AG09319 (cell line): ENCODE measurements around the gene GSKIP.

Experiments used
- DNase-seq: peaks from one replicate; pipeline ENCODE4 v3.0.0-alpha.2; 2010; ENCODE audit warnings: low read depth; ENCODE audit errors: extremely low read depth
- TF ChIP-seq, protein P1 (sequence below): IDR thresholded peaks from 2 replicates; pipeline ENCODE4 v1.5.1; 2011; ENCODE audit warnings: low read depth, mild to moderate bottlenecking, inconsistent platforms, low read length, moderate library complexity

The GSKIP gene

DNA sequence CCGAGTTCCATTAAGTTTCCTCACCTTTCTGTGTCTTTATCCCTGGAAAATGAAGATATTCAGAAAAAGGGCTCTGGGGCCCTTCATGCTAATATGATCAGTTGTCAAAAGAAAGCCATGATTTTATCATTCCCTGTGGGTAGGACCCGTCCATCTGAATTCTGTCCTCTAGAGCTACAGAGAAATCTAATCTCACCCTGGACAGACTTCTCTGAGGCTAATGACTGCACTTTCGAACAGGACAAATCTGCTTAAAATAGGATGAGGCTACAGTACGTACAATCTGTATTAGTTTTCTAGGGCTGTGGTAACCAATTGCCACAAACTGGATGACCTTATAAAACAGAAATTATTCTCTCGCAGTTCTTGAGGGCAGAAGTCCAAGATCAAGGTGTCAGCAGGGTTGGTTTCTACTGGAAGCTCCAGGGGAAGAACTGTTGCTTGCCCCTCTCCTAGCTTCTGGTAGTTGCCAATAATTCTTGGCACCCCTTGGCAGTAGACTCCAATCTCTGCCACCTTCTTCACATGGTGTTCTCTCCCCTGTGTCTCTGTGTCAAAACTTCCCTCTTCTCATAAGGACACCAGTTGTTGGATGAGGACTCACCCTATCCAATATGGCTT is 29.9 kb downstream of the GSKIP start:
- TF ChIP-seq, protein P1, sequence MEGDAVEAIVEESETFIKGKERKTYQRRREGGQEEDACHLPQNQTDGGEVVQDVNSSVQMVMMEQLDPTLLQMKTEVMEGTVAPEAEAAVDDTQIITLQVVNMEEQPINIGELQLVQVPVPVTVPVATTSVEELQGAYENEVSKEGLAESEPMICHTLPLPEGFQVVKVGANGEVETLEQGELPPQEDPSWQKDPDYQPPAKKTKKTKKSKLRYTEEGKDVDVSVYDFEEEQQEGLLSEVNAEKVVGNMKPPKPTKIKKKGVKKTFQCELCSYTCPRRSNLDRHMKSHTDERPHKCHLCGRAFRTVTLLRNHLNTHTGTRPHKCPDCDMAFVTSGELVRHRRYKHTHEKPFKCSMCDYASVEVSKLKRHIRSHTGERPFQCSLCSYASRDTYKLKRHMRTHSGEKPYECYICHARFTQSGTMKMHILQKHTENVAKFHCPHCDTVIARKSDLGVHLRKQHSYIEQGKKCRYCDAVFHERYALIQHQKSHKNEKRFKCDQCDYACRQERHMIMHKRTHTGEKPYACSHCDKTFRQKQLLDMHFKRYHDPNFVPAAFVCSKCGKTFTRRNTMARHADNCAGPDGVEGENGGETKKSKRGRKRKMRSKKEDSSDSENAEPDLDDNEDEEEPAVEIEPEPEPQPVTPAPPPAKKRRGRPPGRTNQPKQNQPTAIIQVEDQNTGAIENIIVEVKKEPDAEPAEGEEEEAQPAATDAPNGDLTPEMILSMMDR = no peak
- DNase-seq = no peak

DNA sequence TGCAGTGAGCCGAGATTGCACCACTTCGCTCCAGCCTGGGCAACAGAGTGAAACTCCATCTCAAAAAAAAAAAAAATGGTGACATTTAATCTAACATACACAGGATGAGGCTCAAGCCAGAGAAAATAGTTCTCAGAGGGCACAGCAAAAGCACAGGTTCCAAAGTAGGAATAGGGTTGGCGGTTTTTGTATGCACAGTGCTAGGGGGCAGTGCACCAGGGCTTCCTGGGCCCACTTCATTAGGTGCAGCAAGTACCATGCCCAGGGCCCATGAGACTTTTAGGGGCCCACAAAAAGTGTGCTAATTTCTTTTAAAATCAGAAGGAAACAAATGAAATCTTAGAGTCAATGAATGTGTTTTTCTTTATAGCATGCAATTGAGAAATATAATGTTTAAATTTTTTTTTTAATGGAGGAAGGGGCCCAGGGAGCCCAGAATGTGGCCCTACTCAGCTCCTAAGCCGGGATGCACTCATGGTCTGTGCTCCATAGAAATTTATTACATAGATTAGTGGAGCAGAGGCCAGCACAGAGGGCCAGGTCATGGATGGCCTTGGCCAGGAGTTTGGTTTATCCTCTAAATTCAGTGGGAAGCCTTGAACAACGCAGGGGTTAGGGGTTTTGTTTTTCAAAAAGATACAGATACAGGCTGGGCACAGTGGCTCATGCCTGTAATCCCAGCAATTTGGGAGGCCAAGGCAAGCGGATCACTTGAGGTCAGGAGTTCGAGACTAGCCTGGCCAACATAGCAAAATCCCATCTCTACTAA is 30.9 kb downstream of the GSKIP start:
- TF ChIP-seq, protein P1 = no peak
- no peak for DNase-seq

DNA sequence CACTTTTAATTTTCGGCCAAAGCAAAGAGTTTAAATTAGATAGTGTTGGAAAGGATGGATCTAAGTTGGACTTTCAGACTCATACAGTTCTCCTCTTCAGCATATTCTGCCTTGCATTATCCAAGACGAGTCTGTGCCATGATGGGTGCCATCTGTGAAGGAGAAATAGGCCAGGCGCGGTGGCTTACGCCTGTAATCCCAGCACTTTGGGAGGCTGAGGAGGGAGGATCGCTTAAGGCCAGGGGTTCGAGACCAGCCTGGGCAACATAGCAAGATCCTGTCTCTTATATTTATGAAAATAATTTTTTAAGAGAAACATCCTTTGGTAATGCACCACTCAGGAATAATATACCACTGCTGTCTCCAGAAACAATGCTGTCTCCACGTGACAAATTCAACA is 35.1 kb downstream of the GSKIP start:
- TF ChIP-seq, protein P1 = no peak
- DNase-seq = no peak

DNA sequence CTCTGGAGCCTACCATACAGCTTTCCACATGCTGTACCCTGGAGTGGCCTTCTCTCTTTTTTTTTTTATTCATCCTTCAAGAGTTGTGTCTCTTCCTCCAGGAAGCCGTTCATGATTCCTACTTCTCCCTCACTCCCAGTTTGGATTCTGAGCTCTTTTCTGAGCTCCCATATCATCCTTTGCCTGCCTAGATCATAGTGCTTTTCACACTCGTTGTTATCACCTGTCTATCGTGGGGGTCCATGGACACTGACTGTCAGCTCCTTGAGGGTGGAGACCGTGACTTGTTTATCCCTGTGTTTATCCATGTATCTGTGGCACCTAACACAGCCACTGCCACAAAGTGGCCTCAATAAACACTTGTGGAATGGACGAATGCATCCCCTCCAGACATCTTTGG is 35.6 kb downstream of the GSKIP start:
- no peak for DNase-seq
- TF ChIP-seq, protein P1 = no peak

DNA sequence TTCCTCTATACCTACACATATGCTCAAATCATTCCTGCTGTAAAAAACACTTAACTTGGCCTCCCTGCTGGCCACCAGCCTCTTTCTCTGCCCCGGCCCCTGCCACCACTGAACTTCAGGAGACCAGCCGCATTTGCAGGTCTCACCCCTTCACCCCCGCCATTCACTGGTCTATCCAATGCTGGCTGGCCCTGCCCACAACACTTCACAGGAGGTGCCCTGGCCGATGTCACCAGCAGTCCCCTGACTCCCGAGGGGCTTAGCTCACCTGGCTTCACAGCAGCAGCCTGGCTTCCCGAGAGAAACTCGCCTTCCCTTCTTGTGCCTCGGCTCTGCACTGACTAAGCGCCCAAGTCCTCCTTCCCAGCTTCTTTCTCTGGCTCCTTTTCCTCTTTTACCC is 36.1 kb downstream of the GSKIP start:
- TF ChIP-seq, protein P1 = no peak
- DNase-seq = no peak

DNA sequence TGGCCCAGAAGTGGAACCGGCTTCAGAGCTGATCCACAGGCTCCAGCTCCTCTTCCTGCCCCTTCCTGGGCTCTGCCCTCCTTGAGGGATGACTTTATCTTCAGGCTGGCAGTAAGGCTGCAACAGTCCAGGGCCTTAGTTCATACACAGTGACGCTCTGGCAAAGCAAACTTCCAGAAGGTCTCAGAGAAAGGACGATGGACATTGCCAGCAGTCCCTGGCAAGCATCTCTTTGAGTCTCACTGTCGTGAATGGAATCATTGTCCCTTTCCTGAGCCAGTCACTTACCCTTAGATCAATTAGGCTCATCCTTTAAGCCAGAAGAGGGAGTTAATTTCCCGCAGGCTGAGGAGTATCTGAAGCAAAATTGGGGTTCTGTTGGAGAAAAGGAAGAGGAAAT is 37.2 kb downstream of the GSKIP start:
- DNase-seq = no peak

DNA sequence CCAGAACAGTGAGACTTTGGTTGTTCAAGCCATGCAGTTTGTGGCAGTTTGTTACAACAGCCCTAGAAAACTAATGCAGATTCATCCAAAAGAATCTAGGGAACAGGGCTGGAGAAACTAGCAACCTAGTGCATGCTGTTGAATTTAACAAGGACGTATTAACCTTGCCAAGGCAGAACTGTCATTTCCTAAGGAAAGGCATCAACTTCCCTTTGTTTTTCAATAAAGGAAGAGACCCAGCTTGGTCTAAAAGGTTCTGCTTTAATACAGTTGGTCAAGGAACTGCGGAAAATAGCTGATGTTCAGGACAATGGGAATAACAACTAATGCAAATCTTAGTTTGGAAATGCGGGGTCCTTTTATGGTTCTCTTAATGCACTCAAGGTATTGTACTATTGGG is 40.1 kb downstream of the GSKIP start:
- TF ChIP-seq, protein P1 = no peak

More for the DNA sequence above, 37.2 kb downstream of the GSKIP start:
- TF ChIP-seq, protein P1 = no peak

More for the DNA sequence above, 40.1 kb downstream of the GSKIP start:
- no peak for DNase-seq
